HCEC 1CT (cell line): Measurements from ENCODE around the gene SP4.

Experiments
- DNase-seq: peaks from one replicate; pipeline ENCODE4 v3.0.0-alpha.2; 2017

SP4 gene

DNA sequence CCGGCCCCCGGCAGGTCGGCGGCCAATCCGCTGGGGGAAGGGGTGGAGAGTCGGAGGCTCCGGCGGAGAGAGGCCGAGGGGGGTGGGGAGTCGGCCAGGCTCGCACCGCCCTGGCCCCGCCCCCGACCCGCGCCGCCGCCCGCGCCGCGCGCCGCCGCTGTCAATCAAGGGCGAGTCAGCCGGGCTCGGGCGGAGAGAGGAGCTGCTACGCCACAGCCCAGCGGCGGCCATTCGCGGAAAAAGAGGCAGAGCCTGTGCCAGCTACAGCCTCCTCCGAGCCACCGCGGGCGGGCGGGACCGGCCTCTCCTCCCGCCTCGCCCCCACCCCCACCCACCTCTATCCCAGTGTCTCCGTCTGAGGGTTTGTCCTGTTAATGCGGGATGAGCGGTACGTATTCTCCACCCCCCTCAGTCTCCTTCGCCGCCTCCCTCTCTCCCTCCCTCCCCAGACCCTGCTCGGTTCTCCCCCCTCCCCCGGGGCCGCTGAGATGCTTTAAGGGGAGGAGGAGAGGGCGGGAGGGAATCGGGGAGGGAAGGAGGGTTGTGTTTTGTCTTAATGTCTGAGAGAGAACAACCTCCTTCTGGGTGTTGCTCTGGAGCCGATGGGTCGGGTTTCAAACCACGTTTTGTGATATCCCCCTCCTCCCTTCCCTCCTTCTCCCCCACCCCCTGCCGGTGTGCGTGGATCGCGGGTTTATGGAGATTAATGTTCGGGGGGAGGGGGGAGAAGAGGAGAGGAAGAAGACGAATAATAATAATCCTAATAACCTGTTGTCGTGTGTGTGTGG is at the start of gene SP4:
TSS of gene SP4 (plus strand) at position 213 of the 788 bp plus-strand sequence. CDS start at position 382, 169 bp downstream.
- peak; percentile 97 for DNase-seq

DNA sequence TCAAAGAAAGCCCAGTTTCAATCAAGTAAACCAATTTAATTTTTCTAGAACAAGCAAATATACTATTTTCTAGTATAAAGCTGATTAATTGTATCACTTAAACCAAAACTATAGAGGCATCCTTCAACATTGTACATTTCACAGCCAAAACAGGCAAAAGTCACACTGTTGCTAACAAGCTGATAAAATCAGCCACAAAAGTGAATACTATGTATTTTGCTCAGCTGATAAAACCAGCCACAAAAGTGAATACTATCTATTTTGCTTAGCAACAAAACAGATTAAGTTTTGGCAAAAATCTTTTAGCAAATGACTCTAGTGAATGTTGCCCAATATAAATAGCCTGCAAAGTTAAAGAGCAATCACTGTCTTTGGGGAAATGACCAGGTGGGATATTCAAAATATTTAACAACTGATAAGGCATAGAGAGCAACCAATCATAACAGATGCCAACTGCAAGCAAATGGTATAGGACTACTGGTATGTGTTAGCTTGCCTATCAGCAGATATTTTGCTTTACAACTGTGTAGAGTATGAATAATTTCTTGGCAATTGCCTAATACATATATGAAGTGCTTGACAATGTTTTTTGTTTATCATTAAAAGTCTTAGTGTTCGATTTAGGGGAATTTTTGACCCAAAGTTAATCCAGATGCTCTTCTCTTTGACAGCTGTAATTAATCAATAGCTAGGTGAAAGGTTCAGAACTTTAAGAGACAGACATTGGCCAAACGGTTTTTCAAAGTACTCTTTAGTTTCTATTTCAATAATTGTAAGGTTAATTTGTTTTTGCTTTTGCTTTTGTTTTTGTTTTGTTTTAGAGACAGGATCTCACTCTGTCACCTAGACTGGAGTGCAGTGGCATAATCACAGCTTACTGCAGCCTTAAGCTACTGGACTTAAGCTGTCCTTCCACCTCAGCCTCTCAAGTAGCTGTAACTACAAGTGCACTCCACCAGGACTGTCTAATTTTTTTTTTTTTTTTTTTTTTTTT is 44.4 kb upstream of the SP4 start:
- DNase-seq: no peak

DNA sequence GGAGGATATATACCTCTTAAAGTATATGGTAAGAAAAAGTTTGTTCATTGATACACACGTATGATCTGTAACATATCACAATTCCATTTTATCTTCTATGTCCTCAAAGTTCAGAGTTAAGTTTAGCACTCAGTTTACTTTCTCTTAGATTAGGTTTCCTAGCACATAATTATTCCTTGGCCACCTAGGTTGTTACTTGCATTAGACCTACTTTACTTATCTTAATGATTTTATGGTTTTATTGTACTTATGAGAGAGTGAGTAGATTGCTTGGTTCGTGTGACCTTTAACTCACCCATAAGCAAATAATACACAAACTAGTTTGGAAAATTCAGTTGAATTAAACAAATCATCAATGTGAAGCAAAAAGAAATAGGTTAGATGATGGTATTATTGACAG is 33.9 kb upstream of the SP4 start:
- DNase-seq: no peak

DNA sequence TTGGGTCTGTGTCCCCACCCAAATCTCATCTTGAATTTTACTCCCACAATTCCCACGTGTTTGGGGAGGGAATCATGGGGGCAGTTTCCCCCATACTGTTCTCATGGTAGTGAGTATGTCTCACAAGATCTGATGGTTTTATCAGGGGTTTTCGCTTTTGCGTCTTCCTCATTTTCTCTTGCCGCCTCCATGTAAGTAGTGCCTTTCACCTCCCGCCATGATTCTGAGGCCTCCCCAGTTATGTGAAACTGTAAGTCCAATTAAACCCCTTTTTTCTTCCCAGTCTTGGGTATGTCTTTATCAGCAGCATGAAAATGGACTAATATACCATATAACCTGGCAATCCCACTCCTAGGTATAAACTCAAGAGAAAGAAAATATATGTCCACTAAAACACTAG is 25.9 kb upstream of the SP4 start:
- no peak for DNase-seq

DNA sequence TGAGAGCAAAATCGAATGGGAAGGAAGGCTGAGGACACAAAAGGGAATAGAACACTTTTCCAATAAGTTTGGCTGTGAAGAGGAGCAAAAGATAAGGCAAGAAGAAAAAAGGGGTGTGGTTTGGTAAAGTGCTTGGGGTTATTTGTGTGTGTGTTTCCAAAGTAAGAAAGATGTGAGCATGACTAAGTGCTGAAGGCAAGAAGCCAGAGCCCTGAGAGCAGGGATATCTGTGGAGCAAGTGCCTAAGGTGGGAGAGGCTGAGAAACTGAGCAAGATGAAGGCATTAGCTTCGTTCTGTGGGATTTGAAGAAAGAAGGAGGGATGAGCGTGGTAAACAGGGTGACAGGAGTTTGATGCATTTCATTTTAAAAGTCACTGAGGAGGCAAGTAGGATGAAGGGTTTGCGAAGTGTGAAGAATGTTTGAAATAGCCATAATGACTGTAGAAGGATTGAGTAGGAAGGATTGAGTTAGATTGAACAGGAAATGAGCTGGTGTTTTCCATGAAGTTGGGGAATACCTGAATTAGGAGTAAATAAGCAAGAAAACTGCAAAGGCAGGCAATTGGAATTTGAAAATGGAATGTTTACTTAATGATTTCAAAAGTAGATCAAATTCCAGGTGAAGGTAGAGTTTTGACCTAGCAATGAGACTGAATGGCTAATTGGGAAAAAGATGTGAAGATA is 19.9 kb upstream of the SP4 start:
- no peak for DNase-seq

DNA sequence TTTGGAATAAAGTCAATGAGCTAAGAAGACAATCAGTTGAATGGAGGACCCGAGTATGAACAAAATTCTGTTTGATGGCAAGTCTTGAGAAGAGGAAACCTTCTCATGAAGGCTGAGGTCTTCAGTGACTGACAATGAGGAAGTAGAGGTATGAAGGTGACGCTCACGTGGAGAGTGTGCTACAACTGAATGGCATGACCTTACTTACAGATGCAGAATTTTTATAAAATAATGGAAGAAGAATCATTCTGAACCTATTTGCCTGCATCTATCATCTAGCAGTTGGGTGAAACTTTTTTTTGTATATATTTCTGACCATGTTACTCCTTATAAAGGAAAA is 19.4 kb upstream of the SP4 start:
- DNase-seq: no peak

DNA sequence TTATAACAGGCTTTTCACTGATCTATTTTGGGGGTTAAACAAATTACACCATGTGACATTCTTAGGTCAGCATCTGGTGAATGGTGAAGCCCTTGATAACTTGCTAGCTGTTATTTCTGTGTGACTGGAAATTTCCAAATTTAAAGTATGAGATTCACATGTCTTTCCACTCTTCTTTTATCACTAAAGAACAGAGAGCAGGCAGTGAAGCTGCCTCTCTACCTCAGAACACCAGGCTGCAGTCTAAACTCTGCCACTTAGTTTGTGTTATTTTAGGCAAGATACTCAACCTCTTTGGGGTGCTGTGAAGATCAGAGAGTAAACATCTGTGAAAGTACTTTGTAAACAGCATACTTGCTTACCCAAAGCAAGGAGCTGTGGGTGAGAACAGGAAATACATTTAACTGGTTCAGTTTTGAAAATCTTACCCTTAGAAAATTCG is 15.5 kb upstream of the SP4 start:
- no peak for DNase-seq

DNA sequence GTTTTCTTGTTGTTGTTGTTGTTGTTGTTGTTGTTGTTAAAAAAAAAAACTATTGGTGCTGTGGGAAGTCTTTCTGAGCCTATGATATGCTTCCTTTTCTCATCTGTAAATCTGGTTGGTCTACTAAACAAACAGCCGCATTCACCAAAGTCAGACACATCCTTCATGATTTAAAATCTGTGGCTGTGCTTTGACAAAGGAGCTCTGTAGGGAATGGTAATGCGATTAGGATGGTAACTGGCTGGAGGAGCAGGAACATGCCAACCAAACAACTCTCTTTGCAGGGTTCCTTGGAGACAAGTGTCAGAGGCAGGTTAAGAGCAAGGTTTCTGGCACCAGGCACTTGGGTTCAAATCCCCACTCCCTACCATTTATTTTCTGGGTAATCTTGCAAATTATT is 14.9 kb upstream of the SP4 start:
- DNase-seq: no peak

DNA sequence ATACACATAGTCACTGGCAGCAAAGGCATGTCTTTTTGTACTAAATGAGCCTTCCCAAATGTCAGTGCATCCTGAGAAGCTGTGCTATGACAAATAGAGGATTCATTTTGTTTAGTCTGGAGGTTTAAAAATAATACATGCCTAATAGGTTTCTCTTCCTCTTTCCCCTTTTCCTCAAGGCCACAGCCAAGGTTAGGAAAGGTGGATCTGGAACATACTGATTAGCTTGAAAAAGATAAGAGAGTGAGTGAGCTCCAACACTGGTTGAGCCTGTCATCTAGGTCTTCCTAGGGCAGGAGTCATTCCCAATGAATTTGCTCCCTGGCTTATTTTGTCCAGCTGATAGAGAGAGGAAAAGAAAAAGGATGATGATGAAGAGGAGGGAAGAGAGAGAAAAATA is 14.4 kb upstream of the SP4 start:
- no peak for DNase-seq

DNA sequence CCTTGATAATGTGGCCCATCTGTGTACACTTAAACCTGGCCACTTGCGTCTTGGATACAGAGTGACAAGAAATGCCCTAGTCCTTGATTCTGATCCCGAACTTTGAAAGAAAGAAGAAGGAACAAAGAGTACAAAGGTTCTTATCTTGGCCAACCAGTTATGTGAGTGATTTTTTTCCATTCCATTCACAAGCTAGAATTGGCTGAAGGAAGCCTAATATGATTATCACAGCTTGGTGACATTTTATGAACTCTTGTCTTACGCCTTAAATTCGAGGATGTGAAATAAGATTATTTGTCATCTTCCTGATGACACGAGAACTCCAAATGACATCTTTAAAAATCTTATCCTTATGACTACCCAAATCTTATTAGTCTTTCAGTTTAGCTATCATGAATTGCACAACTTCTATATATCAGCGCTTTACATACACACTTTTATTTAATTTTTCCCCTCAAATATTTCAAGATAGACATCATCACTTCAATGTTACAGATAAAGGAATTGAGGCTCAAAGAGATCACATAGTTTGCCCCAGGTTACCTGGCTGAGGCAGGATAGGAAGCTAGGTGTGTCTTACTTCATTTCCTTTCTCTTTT is 13.0 kb upstream of the SP4 start:
- DNase-seq: no peak

DNA sequence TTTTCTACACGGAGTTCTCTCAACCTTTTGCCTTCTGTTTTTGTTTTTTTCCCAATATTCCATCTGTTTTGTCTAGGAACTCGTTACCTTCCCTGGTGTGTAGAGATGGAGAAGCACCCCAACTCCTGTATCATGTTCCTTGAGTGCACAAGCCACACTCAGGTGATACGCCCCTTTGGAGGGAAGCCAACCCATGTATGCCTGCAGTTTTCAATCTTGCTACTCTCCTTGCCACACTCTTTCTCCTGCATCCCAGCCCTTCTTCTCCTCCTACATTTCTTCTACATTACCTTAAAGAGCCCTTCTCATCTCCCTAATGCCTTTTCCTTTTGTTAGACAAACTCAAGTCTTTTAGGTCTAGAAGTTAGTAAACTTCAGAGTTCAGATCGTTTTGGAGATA is 10.2 kb upstream of the SP4 start:
- no peak for DNase-seq

DNA sequence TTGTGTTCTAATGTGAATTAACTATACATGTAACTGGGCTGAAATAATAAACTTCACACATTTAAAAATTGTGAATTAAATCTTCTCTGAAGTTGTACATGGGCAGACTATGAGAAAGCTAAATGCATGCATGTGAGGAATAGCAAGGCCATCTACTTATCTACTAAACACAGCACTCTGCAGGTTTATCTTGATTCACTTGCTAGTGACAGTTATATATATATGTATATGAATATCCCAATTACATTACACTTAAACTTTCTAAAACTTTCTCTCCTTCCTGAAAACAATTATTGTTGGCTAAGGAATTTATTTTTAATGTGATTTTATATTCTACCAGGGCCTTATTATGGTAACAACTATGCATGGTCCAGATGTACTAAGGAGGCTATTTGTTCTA is 5.1 kb upstream of the SP4 start:
- no peak for DNase-seq

DNA sequence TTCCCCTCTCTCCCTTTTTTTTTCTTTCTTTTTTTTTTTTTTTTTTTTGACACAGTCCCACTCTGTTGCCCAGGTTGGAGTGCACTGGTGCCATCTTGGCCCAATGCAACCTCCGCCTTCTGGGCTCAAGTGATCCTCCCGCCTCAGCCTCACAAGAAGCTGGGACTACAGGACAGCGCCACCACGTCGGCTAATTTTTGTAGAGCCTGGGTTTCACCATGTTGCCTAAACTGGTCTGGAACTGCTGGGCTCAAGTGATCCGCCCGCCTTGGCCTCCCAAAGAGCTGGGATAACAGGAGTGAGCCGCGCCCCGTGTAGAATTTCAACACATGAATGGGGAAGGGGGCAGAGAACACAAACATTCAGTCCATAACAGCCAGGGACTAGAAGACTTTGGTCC is 2.6 kb upstream of the SP4 start:
- DNase-seq: no peak

DNA sequence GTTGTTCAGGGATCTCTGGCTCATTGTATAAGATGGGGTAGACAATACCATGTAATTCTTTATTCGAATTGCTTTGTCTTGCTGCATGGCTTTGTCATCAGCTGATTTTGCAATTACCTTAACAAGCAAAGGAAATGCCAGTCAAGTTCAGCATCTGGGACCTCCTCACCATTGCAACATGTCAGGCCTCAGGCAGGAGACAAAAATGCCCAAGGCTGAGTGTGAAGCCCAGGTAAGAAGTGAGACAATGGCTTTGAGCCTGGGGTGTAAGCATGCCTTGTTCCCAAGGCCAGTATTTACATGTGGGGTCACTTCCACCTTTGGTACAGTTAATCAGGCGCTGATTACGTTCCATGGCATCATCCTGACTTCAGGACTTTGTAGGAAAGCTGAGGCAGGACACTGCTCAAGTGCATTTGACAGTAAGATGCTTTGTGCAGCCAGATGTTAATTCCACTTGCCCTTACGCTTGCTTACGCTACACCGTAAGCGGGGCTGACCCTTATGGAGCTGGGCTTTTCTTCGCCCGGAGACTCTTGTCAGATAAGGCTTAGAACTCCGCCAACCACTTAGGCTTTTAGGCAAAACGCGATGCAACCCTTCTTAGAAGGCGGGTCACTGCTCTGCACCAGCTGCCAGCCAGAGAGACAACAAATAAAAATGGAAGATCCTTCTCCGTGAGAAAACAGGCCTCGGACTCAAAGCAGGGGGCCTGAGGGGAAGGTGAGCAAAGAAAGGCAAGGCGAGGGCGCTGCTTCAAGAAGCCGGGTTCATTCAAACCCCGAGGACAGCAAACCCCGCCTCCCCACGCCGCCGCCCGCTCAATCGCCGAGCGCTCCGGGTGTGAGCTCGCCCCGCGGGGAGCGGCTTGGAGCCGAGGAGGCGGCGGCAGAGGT is 1.3 kb upstream of the SP4 start:
- no peak for DNase-seq

DNA sequence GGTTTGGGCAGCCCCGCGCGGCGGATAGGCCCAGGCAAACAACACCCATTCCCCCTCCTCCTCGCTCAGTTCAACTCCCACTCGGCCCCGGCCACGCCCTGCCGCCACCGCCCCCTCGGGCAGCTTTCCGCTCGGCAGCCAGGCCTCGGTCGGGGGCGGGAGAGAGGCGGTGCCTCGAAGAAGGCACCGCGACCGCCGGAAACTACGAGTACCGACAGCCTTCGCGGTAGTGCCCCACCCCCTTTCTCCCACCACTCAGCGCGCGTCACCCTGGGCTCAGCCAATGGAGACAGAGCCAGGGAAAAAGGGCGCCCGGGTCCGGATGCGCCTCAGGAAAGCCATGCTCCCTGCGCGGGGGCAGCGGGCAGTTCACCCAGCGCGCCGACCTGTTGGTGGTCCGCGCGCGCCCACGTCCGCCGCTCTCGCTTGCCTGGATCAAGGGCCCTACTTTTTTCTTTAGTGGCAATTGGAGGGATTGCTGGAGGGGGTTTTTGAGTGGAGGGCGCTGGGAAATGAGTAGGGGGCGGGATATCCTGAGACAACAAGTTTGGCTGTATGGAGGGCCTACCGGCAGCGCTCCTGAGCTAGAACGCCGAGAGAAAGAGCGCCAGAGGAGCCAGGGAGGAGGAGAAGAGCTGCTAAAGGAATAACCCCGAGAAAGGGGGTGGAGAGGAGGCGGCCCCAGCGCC is 557 bp upstream of the SP4 start:
- peak; percentile 98 for DNase-seq

DNA sequence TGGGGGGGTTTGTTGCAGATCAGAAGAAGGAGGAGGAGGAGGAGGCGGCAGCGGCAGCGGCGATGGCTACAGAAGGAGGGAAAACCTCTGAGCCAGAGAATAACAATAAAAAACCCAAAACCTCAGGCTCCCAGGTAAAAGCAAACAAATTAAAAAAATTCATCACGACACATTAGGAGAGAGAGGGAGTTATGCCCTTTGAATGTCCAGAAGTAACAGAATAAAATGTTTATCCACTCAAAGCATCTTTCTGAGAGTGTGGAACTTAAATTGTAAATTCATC is 717 bp downstream of the SP4 start:
- DNase-seq: no peak

DNA sequence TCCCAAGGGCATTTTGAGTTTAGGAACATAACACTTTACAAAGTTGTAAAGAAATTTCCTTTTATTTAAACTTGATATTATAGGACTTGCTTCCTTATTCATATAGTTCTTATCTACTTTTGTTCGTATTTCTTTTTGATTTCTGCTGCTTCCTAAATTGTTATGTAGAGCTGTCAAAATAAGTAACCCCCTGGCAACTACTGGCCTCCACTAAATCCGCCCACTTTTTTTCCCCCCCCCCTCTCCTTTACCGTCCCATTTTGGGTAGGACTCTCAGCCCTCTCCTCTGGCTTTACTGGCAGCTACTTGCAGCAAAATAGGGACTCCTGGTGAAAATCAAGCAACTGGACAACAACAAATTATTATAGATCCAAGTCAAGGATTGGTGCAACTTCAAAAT is 1.1 kb downstream of the SP4 start:
- DNase-seq: no peak

DNA sequence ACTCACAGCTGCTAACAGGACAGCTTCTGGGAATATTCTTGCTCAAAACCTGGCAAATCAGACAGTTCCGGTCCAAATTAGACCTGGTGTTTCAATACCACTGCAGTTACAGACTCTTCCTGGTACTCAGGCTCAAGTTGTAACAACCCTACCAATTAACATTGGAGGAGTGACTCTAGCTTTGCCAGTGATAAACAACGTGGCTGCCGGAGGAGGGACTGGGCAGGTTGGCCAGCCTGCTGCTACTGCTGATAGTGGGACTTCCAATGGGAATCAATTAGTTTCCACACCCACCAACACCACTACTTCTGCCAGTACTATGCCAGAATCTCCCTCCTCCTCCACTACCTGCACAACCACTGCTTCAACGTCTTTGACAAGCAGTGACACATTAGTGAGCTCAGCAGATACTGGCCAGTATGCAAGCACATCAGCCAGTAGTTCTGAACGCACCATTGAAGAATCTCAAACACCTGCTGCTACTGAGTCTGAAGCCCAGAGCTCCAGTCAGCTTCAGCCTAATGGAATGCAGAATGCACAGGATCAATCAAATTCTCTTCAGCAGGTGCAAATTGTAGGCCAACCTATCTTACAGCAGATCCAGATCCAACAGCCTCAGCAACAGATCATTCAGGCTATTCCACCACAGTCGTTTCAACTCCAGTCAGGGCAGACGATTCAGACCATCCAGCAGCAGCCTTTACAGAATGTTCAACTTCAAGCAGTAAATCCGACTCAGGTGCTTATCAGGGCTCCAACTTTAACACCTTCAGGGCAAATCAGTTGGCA is 2.1 kb downstream of the SP4 start:
- no peak for DNase-seq

DNA sequence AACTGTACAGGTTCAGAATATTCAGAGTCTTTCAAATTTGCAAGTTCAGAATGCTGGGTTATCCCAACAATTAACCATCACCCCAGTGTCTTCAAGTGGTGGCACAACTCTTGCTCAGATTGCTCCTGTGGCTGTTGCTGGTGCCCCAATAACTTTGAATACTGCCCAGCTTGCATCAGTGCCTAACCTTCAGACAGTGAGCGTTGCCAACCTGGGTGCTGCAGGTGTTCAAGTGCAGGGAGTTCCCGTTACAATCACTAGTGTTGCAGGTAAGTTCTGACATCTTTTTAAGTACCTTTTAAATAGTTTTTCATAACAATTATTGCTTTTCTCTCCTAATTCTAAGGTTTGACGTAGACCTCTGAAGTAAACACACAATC is 2.7 kb downstream of the SP4 start:
- no peak for DNase-seq

DNA sequence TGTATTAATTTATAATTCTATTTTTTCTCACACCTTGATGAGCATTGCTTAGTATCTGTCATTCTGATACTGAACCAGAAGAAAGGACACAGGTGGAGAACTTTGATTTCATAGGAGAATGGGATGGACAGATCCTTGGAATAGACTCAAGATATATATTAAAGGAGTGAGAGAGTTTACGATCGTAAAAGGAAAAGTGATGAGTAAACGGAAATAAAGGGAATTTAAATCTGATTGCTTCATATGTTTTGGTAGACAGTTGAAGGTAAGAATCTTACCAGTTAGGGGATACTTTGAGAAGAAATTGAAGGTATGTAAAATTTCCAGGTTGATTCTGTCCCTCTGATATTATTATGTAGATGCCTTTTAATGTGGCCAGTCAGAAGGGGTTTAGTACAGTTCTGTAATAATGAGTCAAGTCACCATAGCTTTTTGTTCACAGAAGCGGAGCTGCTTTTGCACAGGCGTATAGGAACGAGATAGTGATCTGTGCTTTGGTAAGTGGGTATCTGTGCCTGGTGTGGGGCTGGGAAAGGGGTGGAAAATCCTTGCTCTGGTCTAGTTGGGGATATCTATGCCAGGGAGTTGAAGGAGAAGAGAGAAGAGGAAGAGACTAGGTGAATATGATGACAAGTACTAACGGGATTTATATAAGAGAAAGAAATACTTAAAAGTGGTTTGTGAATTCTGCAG is 15.4 kb downstream of the SP4 start:
- no peak for DNase-seq
